ENCODE results near the gene ULK4. TPM values are rescaled to one million over a fixed set of nuclear protein-coding genes. Genes with fewer than 3 reads are reported as not detected.

The ULK4 gene
- total and polyA plus RNA-seq, 2 of the 4 experiments (the other 2 are of a cell fraction): 2.7 to 5.0 TPM

- Histone ChIP-seq H3K56ac (ENCODE audit: extremely low read depth, insufficient read depth, low read length) (no peak overlapping the region), H4K5ac (ENCODE audit: low read depth, low read length) (no peak overlapping the region), H3K4me3 (ENCODE audit: insufficient read depth, low read depth, low read length) (no peak overlapping the region), H3K27ac (ENCODE audit: insufficient read depth, low read length) (no peak overlapping the region), H2AK5ac (ENCODE audit: low read depth, low read length) (no peak overlapping the region), H3K9me3 (ENCODE audit: control insufficient read depth, insufficient read depth, low read length) (no peaks in the 10 kb centered on the region), H4K8ac (ENCODE audit: low read depth in 2 of 2, low read length in 2 of 2) (no peak overlapping the region), H2BK5ac (ENCODE audit: low read depth, low read length, poor library complexity, severe bottlenecking) (no peak overlapping the region), H3K4ac (ENCODE audit: low read depth, low read length) (no peak overlapping the region), H4K20me1 (ENCODE audit: insufficient read depth, low read length) (no peaks in the 10 kb centered on the region), H3K14ac (replicated peaks; ENCODE audit: low read depth, low read length) (no peak overlapping the region), H3K36me3 (ENCODE audit: control insufficient read depth, insufficient read depth, low read length) (no peaks in the 10 kb centered on the region), H3K4me2 (ENCODE audit: low read depth, low read length) (no peak overlapping the region), H3K4me1 (ENCODE audit: control insufficient read depth, insufficient read depth, low read length) (no peaks in the 10 kb centered on the region), H3K27me3 (ENCODE audit: control insufficient read depth, insufficient read depth, low read length) (no peaks in the 10 kb centered on the region), H3K9me1 (ENCODE audit: insufficient read depth, low read length) (no peaks in the 10 kb centered on the region), H2AK9ac (replicated peaks; ENCODE audit: low read depth, low read length, poor library complexity) (no peak overlapping the region), H3K9ac (ENCODE audit: low read depth, low read length) (no peak overlapping the region), H2BK15ac (ENCODE audit: low read depth, low read length) (no peak overlapping the region), H2AFZ (replicated peaks; ENCODE audit: low read length, poor library complexity) (no peak overlapping the region), H3K79me1 (ENCODE audit: low read depth in 1 of 2, low read length in 2 of 2) (no peaks in the 10 kb centered on the region), H4K91ac (ENCODE audit: insufficient read depth, low read depth, low read length) (no peak overlapping the region), H2BK120ac (ENCODE audit: low read depth, low read length) (no peak overlapping the region), H3K23ac (ENCODE audit: low read depth, low read length) (no peak overlapping the region), H2BK20ac (ENCODE audit: low read depth, low read length) (no peak overlapping the region), H3K18ac (ENCODE audit: low read depth, low read length) (no peak overlapping the region)
- ChIA-PET POLR2A (ENCODE audit: unreplicated experiment) (no interaction called here), CTCF (no interaction called here)
- no TSS peak for BruUV-seq (replicated peaks)
- ATAC-seq (ENCODE audit: low read depth) (no peak), DNase-seq (no peak)
- in situ Hi-C loops (cut with MboI; ENCODE audit: low sequenced_read_pairs) (no loop called here), dilution Hi-C loops (cut with HindIII; ENCODE audit: low sequenced_read_pairs, unreplicated experiment) (no loop called here), intact Hi-C loops (cut with micrococcal nuclease) (no loop called here)
- no peak for TF ChIP-seq RCOR1 (IDR thresholded peaks at IDR 0.05; ENCODE audit: insufficient replicate concordance, low read length)
- no peak for TF ChIP-seq USF2 (IDR thresholded peaks at IDR 0.05; ENCODE audit: low read depth, low read length)
- no peak for TF ChIP-seq NFE2L2 (IDR thresholded peaks at IDR 0.05; ENCODE audit: low read depth, low read length)
- TF ChIP-seq SMC3 (IDR thresholded peaks at IDR 0.05; ENCODE audit: low read depth, low read length): no peak
- no peak for TF ChIP-seq ELK1 (IDR thresholded peaks at IDR 0.05; ENCODE audit: borderline replicate concordance, low read depth, low read length)
- TF ChIP-seq CEBPB (IDR thresholded peaks at IDR 0.05; ENCODE audit: low read depth, low read length): no peak
- no peak for TF ChIP-seq POLR2A (IDR thresholded peaks at IDR 0.05; ENCODE audit: low read depth, low read length)
- TF ChIP-seq MAFK (IDR thresholded peaks at IDR 0.05; ENCODE audit: low read depth, low read length): no peak
- TF ChIP-seq MAZ (IDR thresholded peaks at IDR 0.05; ENCODE audit: borderline replicate concordance, low read depth, low read length): no peak
- TF ChIP-seq CTCF (conservative IDR thresholded peaks at IDR 0.05; ENCODE audit: low read depth, low read length): no peak
- no peak for TF ChIP-seq BHLHE40 (IDR thresholded peaks at IDR 0.05; ENCODE audit: low read depth, low read length)
- no peak for TF ChIP-seq MXI1 (IDR thresholded peaks at IDR 0.05; ENCODE audit: borderline replicate concordance, low read depth, low read length)
- TF ChIP-seq FOS (IDR thresholded peaks at IDR 0.05; ENCODE audit: low read depth, low read length): no peak
- TF ChIP-seq RAD21 (IDR thresholded peaks at IDR 0.05; ENCODE audit: low read length): no peak
- TF ChIP-seq RFX5 (IDR thresholded peaks at IDR 0.05; ENCODE audit: low read depth, low read length): no peak
- no peak for TF ChIP-seq CHD1 (IDR thresholded peaks at IDR 0.05; ENCODE audit: low read depth, low read length)
- WGBS, 2 experiments (ENCODE audit: extremely low coverage in 2 of 2, insufficient read length in 1 of 2): 100% methylated on average over 1 of the region's 2 CpGs; no CpG with 5 or more reads in 1 of the 2 experiments
These were observed 94.4 kb downstream of the ULK4 start for GRCh38 chr3:41867533-41867932.
